Measurements from ENCODE around the gene SLC7A5.
"Not testable (repeated sequence)": the region's sequence is repeated elsewhere in the genome, so short reads cannot be mapped to it uniquely, and the experiment has no call there.

DNA sequence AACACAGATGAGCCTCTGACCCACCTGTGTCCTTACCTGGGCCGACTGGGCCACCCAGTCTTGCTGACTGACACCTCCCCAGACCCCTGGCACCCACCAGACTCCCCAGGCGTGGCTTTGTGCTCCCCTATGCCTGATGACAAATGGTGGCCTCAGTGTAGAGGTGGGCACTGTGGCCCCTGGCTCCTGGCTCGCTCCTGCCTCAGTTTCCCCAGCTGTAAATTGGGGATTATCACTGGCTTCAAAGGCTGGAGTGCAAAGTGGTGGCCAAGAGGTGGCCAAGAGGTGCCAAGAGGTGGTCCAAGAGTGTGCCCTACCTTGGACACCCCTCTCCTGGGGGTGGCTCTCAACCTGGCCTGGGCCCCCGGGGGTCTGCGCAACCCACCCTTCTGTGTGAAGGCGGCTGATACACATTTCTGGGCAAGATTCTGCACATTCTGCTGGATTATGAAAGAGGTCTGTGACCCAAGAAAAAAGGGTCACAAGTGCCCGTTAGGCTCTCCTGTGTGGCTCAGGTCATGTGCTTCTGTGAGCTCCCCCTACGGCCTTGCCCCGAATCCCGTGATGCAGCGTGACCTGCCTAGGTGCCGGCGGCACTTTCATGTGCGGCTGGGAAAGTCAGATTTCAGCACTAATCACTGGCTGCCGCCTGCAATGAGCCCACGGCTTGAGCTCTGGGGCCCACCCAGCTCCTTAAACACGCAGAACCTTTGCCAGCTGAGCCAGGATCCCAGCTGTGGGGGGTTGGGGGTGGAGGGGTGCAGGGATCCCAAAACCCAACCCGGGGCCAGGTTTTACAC, 7.8 kb downstream of the SLC7A5 start:
- not testable (repeated sequence) for TF ChIP-seq CTCF (IDR thresholded peaks at IDR 0.05); EP300 (IDR thresholded peaks at IDR 0.05; ENCODE audit: low read depth); POLR2AphosphoS5 (IDR thresholded peaks at IDR 0.05); POLR2A (IDR thresholded peaks at IDR 0.05)

All from transverse colon (tissue), 4 donors.